Fibroblast of mammary gland (primary cell): ENCODE data around the gene DLG2.

Experiments used
- DNase-seq: peaks from one replicate; pipeline ENCODE4 v3.0.0-alpha.2; 2010; ENCODE audit warnings: low read depth
- H3K4me3 ChIP-seq: 2 replicates; pipeline ENCODE4 v1.5.1; 2011; ENCODE audit warnings: low read depth, mild to moderate bottlenecking, low read length, moderate library complexity; ENCODE audit not compliant: control insufficient read depth
- CTCF ChIP-seq: conservative IDR thresholded peaks from 2 replicates; pipeline ENCODE4 v1.5.1; 2011; ENCODE audit warnings: low read depth, low read length, inconsistent platforms; ENCODE audit not compliant: control insufficient read depth, insufficient read depth

Gene DLG2

GRCh38 chr11:83538286-83538685, 2088.9 kb downstream of the DLG2 start:
- no peak for TF ChIP-seq CTCF
- H3K4me3 ChIP-seq: no peak overlapping the region
- DNase-seq: no peak

- H3K4me3 ChIP-seq: no peak overlapping the region
- DNase-seq: no peak
- TF ChIP-seq CTCF: no peak
Observed at GRCh38 chr11:83537131-83537610, 2090.0 kb downstream of the DLG2 start.

GRCh38 chr11:83533166-83533565, 2094.0 kb downstream of the DLG2 start:
- DNase-seq: no peak
- H3K4me3 ChIP-seq: no peak overlapping the region
- TF ChIP-seq CTCF: no peak

- H3K4me3 ChIP-seq: no peak overlapping the region
- no peak for DNase-seq
- no peak for TF ChIP-seq CTCF
Observed at GRCh38 chr11:83528877-83529276, 2098.3 kb downstream of the DLG2 start.

GRCh38 chr11:83528225-83528624, 2098.9 kb downstream of the DLG2 start:
- TF ChIP-seq CTCF: no peak
- no peak overlapping the region for H3K4me3 ChIP-seq
- DNase-seq: no peak

GRCh38 chr11:83523676-83524075, 2103.5 kb downstream of the DLG2 start:
- H3K4me3 ChIP-seq: no peak overlapping the region
- TF ChIP-seq CTCF: no peak
- no peak for DNase-seq

GRCh38 chr11:83522911-83523310, 2104.2 kb downstream of the DLG2 start:
- no peak for DNase-seq
- no peak for TF ChIP-seq CTCF
- H3K4me3 ChIP-seq: no peak overlapping the region
